HG03045 (cell line): Measurements from ENCODE around the gene KRT9.
"Not testable (repeated sequence)": the region's sequence is repeated elsewhere in the genome, so short reads cannot be mapped to it uniquely, and the experiment has no call there.

Source experiments
- ATAC-seq: cut with Tn5 transposase; IDR thresholded peaks from one replicate; pipeline ENCODE4 v1.9.1; 2021; ENCODE audit warnings: mild to moderate bottlenecking, moderate library complexity; ENCODE audit not compliant: unreplicated experiment

Gene KRT9

GRCh38 chr17:41580244-41580575, 8.4 kb upstream of the KRT9 start:
- no peak for ATAC-seq

GRCh38 chr17:41579484-41580243, 7.8 kb upstream of the KRT9 start:
- ATAC-seq, result no peak

- no peak for ATAC-seq
Observed at GRCh38 chr17:41578971-41579370, 7.1 kb upstream of the KRT9 start.

- ATAC-seq, result no peak
Observed at GRCh38 chr17:41578538-41578937, 6.7 kb upstream of the KRT9 start.

GRCh38 chr17:41576740-41577139, 4.9 kb upstream of the KRT9 start:
- ATAC-seq, result not testable (repeated sequence)

GRCh38 chr17:41575336-41575735, 3.5 kb upstream of the KRT9 start:
- ATAC-seq, result no peak

GRCh38 chr17:41567317-41567716, 4.5 kb downstream of the KRT9 start:
- no peak for ATAC-seq

- ATAC-seq, result no peak
Observed at GRCh38 chr17:41565338-41565737, 6.5 kb downstream of the KRT9 start.

- no peak for ATAC-seq
Observed at GRCh38 chr17:41563607-41564170, 8.2 kb downstream of the KRT9 start.

- no peak for ATAC-seq
Observed at GRCh38 chr17:41561554-41561953, 10.3 kb downstream of the KRT9 start.

GRCh38 chr17:41559548-41559947, 12.3 kb downstream of the KRT9 start:
- ATAC-seq, result no peak

GRCh38 chr17:41556931-41557330, 14.9 kb downstream of the KRT9 start:
- no peak for ATAC-seq

GRCh38 chr17:41556306-41556705, 15.6 kb downstream of the KRT9 start:
- ATAC-seq, result no peak

GRCh38 chr17:41555105-41555887, 16.6 kb downstream of the KRT9 start:
- ATAC-seq, result no peak

GRCh38 chr17:41553987-41554680, 17.7 kb downstream of the KRT9 start:
- no peak for ATAC-seq

- no peak for ATAC-seq
Observed at GRCh38 chr17:41553176-41553575, 18.7 kb downstream of the KRT9 start.

- ATAC-seq, result no peak
Observed at GRCh38 chr17:41552455-41552854, 19.4 kb downstream of the KRT9 start.

GRCh38 chr17:41551365-41551764, 20.5 kb downstream of the KRT9 start:
- ATAC-seq, result no peak

- ATAC-seq, result no peak
Observed at GRCh38 chr17:41549596-41550039, 22.2 kb downstream of the KRT9 start.

GRCh38 chr17:41548844-41549595, 22.8 kb downstream of the KRT9 start:
- ATAC-seq, result no peak
